HepG2 (cell line): ENCODE measurements around the gene SWSAP1. TPM values are rescaled to one million over a fixed set of nuclear protein-coding genes. Genes with fewer than 3 reads are reported as not detected.

ENCODE experiments used
- ATAC-seq: fragments of 200-7000 bp; cut with Tn5 transposase; 3 replicates; pipeline ENCODE4 v1.9.1; 2020; ENCODE audit warnings: mild to moderate bottlenecking, moderate library complexity
- BruUV-seq: library from RNA; stranded (reverse); fragments of 400-500 nt; replicated peaks from 2 replicates; lab custom pipeline; 2021; lab: Mats Ljungman, UMichigan
- CTCF ChIA-PET: fragments of 300-600 bp; formaldehyde crosslinking; extraction: SDS; loops from one replicate; lab custom pipeline; 2021; ENCODE audit warnings: low total read pairs, inconsistent platforms, low intra/inter-chr PET ratio; lab: Yijun Ruan, JAX
- POLR2A ChIA-PET: fragments of 350-600 bp; sonication (Branson Sonifier 250); formaldehyde crosslinking; loops from one replicate; lab custom pipeline; 2020; ENCODE audit warnings: antibody characterized with exemption, inconsistent platforms; lab: Yijun Ruan, JAX
- DNase-seq: peaks from one replicate; pipeline ENCODE4 v3.0.0-alpha.2; 2015; ENCODE audit warnings: low spot score
- FAIRE-seq: peaks from 3 replicates; lab custom pipeline; 2011; peaks lifted over from hg19 to GRCh38; lab: Jason Lieb, UNC
- H2AFZ ChIP-seq: one replicate; pipeline ENCODE4 v1.6.1; 2011; ENCODE audit warnings: low read length, inconsistent platforms
- H3K27ac ChIP-seq: fragments of 300-600 bp; 3 replicates; pipeline ENCODE4 v1.8.0; 2011; ENCODE audit warnings: mixed run types, mild to moderate bottlenecking, mixed read lengths, low read length, inconsistent platforms; ENCODE audit not compliant: insufficient read depth; ENCODE audit errors: extremely low read length
- H3K27me3 ChIP-seq, 2 experiments: fragments of 200-600 bp in 1 of 2; 2 replicates in 1 of 2; 3 replicates in 1 of 2; pipeline versions ENCODE4 v1.6.0 to v1.8.0; 2011; ENCODE audit warnings: low read length in 2 of 2, mild to moderate bottlenecking in 2 of 2, moderate library complexity in 2 of 2, inconsistent platforms in 1 of 2; ENCODE audit not compliant: insufficient read depth in 2 of 2, control insufficient read depth in 1 of 2
- H3K36me3 ChIP-seq, 2 experiments: fragments of 200-600 bp in 1 of 2; replicated peaks in 1 of 2; 2 replicates in 1 of 2; 3 replicates in 1 of 2; pipeline versions ENCODE4 v1.5.1 to v1.8.0; 2011; ENCODE audit warnings: low read length in 2 of 2, inconsistent platforms in 1 of 2; ENCODE audit not compliant: insufficient read depth in 2 of 2, control insufficient read depth in 1 of 2
- H3K4me1 ChIP-seq: 2 replicates; pipeline ENCODE4 v1.5.1; 2012; ENCODE audit warnings: low read length, inconsistent platforms; ENCODE audit not compliant: insufficient read depth
- H3K4me2 ChIP-seq: 2 replicates; pipeline ENCODE4 v1.6.0; 2011; ENCODE audit warnings: low read depth, low read length, inconsistent platforms
- H3K4me3 ChIP-seq, 3 experiments: fragments of 200-600 bp in 1 of 3; sonication (generic), shearing (Covaris generic) in 1 of 3; replicated peaks in 1 of 3; 2 replicates each; pipeline ENCODE4 v1.5.1; 2011 to 2016; ENCODE audit warnings: low read length in 3 of 3, inconsistent platforms in 2 of 3, low read depth in 2 of 3, mild to moderate bottlenecking in 2 of 3, control low read depth in 1 of 3, mixed read lengths in 1 of 3; ENCODE audit not compliant: insufficient read depth in 1 of 3
- H3K79me2 ChIP-seq: one replicate; pipeline ENCODE4 v1.6.1; 2011; ENCODE audit warnings: low read length, inconsistent platforms; ENCODE audit not compliant: insufficient read depth
- H3K9ac ChIP-seq: 2 replicates; pipeline ENCODE4 v1.6.0; 2011; ENCODE audit warnings: mild to moderate bottlenecking, low read depth, low read length, inconsistent platforms; ENCODE audit not compliant: insufficient read depth
- H3K9me3 ChIP-seq: 2 replicates; pipeline ENCODE4 v1.5.1; 2012; ENCODE audit warnings: mild to moderate bottlenecking, low read length
- H4K20me1 ChIP-seq: 2 replicates; pipeline ENCODE4 v1.6.0; 2011; ENCODE audit warnings: inconsistent platforms, mild to moderate bottlenecking, low read length, moderate library complexity; ENCODE audit not compliant: insufficient read depth
- CBX5 ChIP-seq: sonication (generic); formaldehyde crosslinking; IDR thresholded peaks from 2 replicates; pipeline ENCODE4 v1.4.0; 2020; ENCODE audit warnings: missing genetic modification reagents, borderline replicate concordance
- PHF21A ChIP-seq: sonication (generic); formaldehyde crosslinking; IDR thresholded peaks from 2 replicates; pipeline ENCODE4 v1.5.0; 2020; ENCODE audit warnings: mild to moderate bottlenecking, missing genetic modification reagents
- POLR2AphosphoS5 ChIP-seq: IDR thresholded peaks from 2 replicates; pipeline ENCODE4 v1.6.1; 2012; ENCODE audit warnings: low read depth, low read length
- RBM39 ChIP-seq: fragments of 200-400 bp; formaldehyde crosslinking; IDR thresholded peaks from one replicate; pipeline ENCODE4 v1.6.1; 2018; ENCODE audit warnings: antibody characterized with exemption, mild to moderate bottlenecking, low read depth, low read length; ENCODE audit not compliant: poor library complexity, severe bottlenecking
- ZC3H13 ChIP-seq: sonication (generic); formaldehyde crosslinking; IDR thresholded peaks from 2 replicates; pipeline ENCODE4 v1.8.1; 2023; ENCODE audit warnings: mild to moderate bottlenecking, missing genetic modification reagents, moderate library complexity
- ZNF431 ChIP-seq: sonication (generic); formaldehyde crosslinking; IDR thresholded peaks from 2 replicates; pipeline ENCODE4 v1.9.0; 2022; ENCODE audit warnings: missing genetic modification reagents, low read depth, mild to moderate bottlenecking, borderline replicate concordance
- ZNF468 ChIP-seq: sonication (generic); formaldehyde crosslinking; IDR thresholded peaks from 2 replicates; pipeline ENCODE4 v1.8.0; 2022; ENCODE audit warnings: mild to moderate bottlenecking, moderate library complexity, missing genetic modification reagents
- ZNF572 ChIP-seq: sonication (generic); formaldehyde crosslinking; IDR thresholded peaks from 2 replicates; pipeline ENCODE4 v1.5.1; 2020; ENCODE audit warnings: mild to moderate bottlenecking, missing genetic modification reagents
- ZNF746 ChIP-seq: sonication (generic); formaldehyde crosslinking; IDR thresholded peaks from 2 replicates; pipeline ENCODE4 v1.8.0; 2022; ENCODE audit warnings: mild to moderate bottlenecking, missing genetic modification reagents
- WGBS: methylation state at CpG from one replicate; pipeline ENCODE4 v1.1.6; 2017; ENCODE audit warnings: low lambda C conversion rate; 5-methylcytosine and 5-hydroxymethylcytosine counted together
- in situ Hi-C: cut with HindIII; loops from 2 replicates; pipeline ENCODE4 v1.10.0; 2017; ENCODE audit warnings: low pct_unique_long_range_greater_than_20kb; ENCODE audit not compliant: extremely low pct_ligation_motif_present
- intact Hi-C: fragments of 100-400 bp; cut with micrococcal nuclease; formaldehyde crosslinking; loops from one replicate; pipeline ENCODE4 v1.10.0; 2022; ENCODE audit not compliant: unreplicated experiment
- polyA plus RNA-seq, 8 experiments: library from polyadenylated mRNA; depleted of rRNA in 3 of 8; stranded (reverse) in 7 of 8; unstranded in 1 of 8; fragments of >200 nt; fragmentation: Illumina TruSeq in 4 of 8; extraction: Trizol in 4 of 8; gene quantifications; 2 replicates each; pipeline versions ENCODE4 v1.2.1 to v1.2.3, GENCODE V29; 2011 to 2016; ENCODE audit warnings: low read depth in 4 of 8, missing spikeins in 1 of 8, mixed read lengths in 1 of 8; ENCODE audit not compliant: insufficient read depth in 1 of 8
- total RNA-seq, 5 experiments: library from RNA; depleted of rRNA; stranded (reverse); fragments of >200 nt; fragmentation: Illumina TruSeq; extraction: Trizol; gene quantifications; 2 replicates each; pipeline ENCODE4 v1.2.3, GENCODE V29; 2016; ENCODE audit warnings: low read depth in 1 of 5
- TF ChIP-seq, protein P1 (sequence below): sonication (generic); formaldehyde crosslinking; IDR thresholded peaks from 2 replicates; pipeline ENCODE4 v1.4.0; 2020; ENCODE audit warnings: missing genetic modification reagents, borderline replicate concordance
- TF ChIP-seq, protein P2 (sequence below): sonication (generic); formaldehyde crosslinking; IDR thresholded peaks from 2 replicates; pipeline ENCODE4 v1.9.0; 2022; ENCODE audit warnings: missing genetic modification reagents, mild to moderate bottlenecking, borderline replicate concordance
- TF ChIP-seq, protein P3 (sequence below): IDR thresholded peaks from 2 replicates; pipeline ENCODE4 v1.6.1; 2016; ENCODE audit warnings: mild to moderate bottlenecking
- TF ChIP-seq, protein P4 (sequence below): sonication (generic); formaldehyde crosslinking; IDR thresholded peaks from 2 replicates; pipeline ENCODE4 v1.4.0; 2020; ENCODE audit warnings: missing genetic modification reagents, mild to moderate bottlenecking, borderline replicate concordance

The SWSAP1 gene
- total and polyA plus RNA-seq, 2 of the 13 experiments (the other 11 are each of a cell fraction or from before 2014, with no cell fraction given): 2.7 to 3.3 TPM

DNA sequence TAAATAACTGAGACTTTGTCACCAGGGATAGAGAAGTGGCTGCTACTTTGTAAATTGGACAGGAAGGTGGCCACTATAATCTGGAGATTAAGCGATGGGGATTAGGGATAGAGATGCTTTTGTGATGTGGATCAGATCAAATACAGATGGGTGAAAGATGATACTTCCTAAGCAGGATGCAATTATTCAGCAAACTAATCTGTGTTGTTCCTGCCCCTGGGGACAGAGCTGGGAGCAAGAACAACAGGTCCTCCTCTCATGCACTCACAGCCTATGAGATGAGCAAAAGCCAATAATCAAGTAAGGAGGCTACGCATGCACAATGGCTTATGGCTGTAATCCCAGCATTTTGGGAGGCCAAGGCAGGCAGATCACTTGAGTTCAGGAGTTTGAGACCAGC, 40.1 kb downstream of the SWSAP1 start:
- ATAC-seq (no peak), FAIRE-seq (no peak), DNase-seq (no peak)
- whole genome bisulfite sequencing: 98% methylated on average over 2 of the region's 2 CpGs
- no peak overlapping the region for H3K4me2 ChIP-seq
- intact Hi-C loops: no loop called here
- H3K9me3 ChIP-seq: no peaks in the 10 kb centered on the region
- ChIA-PET POLR2A (no interaction called here), CTCF (no interaction called here)
- H3K4me1 ChIP-seq: peaks cover 3% of the 10 kb centered on the region
- in situ Hi-C loops: no loop called here
- H2AFZ ChIP-seq: no peak overlapping the region
- H3K79me2 ChIP-seq: no peaks in the 10 kb centered on the region
- no peak overlapping the region for H3K27ac ChIP-seq
- no TSS peak for BruUV-seq
- H3K27me3 ChIP-seq: no peaks in the 10 kb centered on the region
- H3K36me3 ChIP-seq: no peaks in the 10 kb centered on the region
- H4K20me1 ChIP-seq: no peaks in the 10 kb centered on the region
- H3K4me3 ChIP-seq: no peak overlapping the region
- no peak overlapping the region for H3K9ac ChIP-seq
- TF ChIP-seq RBM39: no peak
- TF ChIP-seq CBX5 (CRISPR knock-in tag): no peak
- no peak for TF ChIP-seq ZNF746 (CRISPR knock-in tag)
- no peak for TF ChIP-seq ZNF468
- no peak for TF ChIP-seq ZNF572
- TF ChIP-seq POLR2AphosphoS5: no peak
- TF ChIP-seq ZNF431 (CRISPR knock-in tag): no peak
- TF ChIP-seq PHF21A: no peak
- TF ChIP-seq, protein P1, sequence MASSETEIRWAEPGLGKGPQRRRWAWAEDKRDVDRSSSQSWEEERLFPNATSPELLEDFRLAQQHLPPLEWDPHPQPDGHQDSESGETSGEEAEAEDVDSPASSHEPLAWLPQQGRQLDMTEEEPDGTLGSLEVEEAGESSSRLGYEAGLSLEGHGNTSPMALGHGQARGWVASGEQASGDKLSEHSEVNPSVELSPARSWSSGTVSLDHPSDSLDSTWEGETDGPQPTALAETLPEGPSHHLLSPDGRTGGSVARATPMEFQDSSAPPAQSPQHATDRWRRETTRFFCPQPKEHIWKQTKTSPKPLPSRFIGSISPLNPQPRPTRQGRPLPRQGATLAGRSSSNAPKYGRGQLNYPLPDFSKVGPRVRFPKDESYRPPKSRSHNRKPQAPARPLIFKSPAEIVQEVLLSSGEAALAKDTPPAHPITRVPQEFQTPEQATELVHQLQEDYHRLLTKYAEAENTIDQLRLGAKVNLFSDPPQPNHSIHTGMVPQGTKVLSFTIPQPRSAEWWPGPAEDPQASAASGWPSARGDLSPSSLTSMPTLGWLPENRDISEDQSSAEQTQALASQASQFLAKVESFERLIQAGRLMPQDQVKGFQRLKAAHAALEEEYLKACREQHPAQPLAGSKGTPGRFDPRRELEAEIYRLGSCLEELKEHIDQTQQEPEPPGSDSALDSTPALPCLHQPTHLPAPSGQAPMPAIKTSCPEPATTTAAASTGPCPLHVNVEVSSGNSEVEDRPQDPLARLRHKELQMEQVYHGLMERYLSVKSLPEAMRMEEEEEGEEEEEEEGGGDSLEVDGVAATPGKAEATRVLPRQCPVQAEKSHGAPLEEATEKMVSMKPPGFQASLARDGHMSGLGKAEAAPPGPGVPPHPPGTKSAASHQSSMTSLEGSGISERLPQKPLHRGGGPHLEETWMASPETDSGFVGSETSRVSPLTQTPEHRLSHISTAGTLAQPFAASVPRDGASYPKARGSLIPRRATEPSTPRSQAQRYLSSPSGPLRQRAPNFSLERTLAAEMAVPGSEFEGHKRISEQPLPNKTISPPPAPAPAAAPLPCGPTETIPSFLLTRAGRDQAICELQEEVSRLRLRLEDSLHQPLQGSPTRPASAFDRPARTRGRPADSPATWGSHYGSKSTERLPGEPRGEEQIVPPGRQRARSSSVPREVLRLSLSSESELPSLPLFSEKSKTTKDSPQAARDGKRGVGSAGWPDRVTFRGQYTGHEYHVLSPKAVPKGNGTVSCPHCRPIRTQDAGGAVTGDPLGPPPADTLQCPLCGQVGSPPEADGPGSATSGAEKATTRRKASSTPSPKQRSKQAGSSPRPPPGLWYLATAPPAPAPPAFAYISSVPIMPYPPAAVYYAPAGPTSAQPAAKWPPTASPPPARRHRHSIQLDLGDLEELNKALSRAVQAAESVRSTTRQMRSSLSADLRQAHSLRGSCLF (CRISPR knock-in tag): no peak
- TF ChIP-seq, protein P2, sequence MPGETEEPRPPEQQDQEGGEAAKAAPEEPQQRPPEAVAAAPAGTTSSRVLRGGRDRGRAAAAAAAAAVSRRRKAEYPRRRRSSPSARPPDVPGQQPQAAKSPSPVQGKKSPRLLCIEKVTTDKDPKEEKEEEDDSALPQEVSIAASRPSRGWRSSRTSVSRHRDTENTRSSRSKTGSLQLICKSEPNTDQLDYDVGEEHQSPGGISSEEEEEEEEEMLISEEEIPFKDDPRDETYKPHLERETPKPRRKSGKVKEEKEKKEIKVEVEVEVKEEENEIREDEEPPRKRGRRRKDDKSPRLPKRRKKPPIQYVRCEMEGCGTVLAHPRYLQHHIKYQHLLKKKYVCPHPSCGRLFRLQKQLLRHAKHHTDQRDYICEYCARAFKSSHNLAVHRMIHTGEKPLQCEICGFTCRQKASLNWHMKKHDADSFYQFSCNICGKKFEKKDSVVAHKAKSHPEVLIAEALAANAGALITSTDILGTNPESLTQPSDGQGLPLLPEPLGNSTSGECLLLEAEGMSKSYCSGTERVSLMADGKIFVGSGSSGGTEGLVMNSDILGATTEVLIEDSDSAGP: no peak
- TF ChIP-seq, protein P3, sequence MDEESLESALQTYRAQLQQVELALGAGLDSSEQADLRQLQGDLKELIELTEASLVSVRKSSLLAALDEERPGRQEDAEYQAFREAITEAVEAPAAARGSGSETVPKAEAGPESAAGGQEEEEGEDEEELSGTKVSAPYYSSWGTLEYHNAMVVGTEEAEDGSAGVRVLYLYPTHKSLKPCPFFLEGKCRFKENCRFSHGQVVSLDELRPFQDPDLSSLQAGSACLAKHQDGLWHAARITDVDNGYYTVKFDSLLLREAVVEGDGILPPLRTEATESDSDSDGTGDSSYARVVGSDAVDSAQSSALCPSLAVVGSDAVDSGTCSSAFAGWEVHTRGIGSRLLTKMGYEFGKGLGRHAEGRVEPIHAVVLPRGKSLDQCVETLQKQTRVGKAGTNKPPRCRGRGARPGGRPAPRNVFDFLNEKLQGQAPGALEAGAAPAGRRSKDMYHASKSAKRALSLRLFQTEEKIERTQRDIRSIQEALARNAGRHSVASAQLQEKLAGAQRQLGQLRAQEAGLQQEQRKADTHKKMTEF (CRISPR knock-in tag): no peak
- TF ChIP-seq, protein P4, sequence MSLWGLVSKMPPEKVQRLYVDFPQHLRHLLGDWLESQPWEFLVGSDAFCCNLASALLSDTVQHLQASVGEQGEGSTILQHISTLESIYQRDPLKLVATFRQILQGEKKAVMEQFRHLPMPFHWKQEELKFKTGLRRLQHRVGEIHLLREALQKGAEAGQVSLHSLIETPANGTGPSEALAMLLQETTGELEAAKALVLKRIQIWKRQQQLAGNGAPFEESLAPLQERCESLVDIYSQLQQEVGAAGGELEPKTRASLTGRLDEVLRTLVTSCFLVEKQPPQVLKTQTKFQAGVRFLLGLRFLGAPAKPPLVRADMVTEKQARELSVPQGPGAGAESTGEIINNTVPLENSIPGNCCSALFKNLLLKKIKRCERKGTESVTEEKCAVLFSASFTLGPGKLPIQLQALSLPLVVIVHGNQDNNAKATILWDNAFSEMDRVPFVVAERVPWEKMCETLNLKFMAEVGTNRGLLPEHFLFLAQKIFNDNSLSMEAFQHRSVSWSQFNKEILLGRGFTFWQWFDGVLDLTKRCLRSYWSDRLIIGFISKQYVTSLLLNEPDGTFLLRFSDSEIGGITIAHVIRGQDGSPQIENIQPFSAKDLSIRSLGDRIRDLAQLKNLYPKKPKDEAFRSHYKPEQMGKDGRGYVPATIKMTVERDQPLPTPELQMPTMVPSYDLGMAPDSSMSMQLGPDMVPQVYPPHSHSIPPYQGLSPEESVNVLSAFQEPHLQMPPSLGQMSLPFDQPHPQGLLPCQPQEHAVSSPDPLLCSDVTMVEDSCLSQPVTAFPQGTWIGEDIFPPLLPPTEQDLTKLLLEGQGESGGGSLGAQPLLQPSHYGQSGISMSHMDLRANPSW (CRISPR knock-in tag): no peak
- TF ChIP-seq ZC3H13 (CRISPR knock-in tag): no peak
